C4-2B (cell line): ENCODE data around the gene REXO5.

Source experiments
- ZFX ChIP-seq: fragments of 450-650 bp; IDR thresholded peaks from 2 replicates; pipeline ENCODE4 v1.6.1; 2017
- TF ChIP-seq, protein P1 (sequence below): fragments of 450-650 bp; conservative IDR thresholded peaks from 2 replicates; pipeline ENCODE4 v1.5.1; 2017; ENCODE audit warnings: mild to moderate bottlenecking

DNA sequence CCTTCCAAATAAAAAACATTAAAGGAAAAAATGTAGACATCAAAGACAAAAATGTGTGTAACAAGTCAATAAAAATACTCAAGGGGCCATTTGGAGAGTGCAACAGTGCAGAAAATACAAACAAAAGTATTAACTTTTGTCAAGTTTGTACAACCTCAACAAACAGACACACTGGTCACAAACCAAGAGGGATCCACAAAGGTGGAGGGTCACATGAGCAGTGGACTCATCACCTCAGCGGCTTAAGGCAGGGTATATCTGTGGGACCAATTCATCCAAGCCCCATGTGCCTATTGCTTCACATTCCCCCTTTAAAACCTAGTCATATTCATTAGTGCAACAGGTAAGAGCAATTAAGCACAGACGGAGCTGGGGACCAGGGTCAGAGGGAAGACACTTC is 48.6 kb downstream of the REXO5 start:
- TF ChIP-seq, protein P1, sequence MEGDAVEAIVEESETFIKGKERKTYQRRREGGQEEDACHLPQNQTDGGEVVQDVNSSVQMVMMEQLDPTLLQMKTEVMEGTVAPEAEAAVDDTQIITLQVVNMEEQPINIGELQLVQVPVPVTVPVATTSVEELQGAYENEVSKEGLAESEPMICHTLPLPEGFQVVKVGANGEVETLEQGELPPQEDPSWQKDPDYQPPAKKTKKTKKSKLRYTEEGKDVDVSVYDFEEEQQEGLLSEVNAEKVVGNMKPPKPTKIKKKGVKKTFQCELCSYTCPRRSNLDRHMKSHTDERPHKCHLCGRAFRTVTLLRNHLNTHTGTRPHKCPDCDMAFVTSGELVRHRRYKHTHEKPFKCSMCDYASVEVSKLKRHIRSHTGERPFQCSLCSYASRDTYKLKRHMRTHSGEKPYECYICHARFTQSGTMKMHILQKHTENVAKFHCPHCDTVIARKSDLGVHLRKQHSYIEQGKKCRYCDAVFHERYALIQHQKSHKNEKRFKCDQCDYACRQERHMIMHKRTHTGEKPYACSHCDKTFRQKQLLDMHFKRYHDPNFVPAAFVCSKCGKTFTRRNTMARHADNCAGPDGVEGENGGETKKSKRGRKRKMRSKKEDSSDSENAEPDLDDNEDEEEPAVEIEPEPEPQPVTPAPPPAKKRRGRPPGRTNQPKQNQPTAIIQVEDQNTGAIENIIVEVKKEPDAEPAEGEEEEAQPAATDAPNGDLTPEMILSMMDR, result no peak
- no peak for TF ChIP-seq ZFX
